ENCODE results near the gene ARFGAP2. TPM values are rescaled to one million over a fixed set of nuclear protein-coding genes. Genes with fewer than 3 reads are reported as not detected.

The ARFGAP2 gene
- total and polyA plus RNA-seq, 2 of the 8 experiments (the other 6 are each of a cell fraction or from before 2014, with no cell fraction given), result 50.2 to 64.0 TPM

GRCh38 chr11:47163898-47164297, 12.8 kb downstream of the ARFGAP2 start:
- whole genome bisulfite sequencing, 2 experiments (ENCODE audit: extremely low coverage in 1 of 2, insufficient coverage in 1 of 2, insufficient read length in 1 of 2, insufficient replicate concordance in 2 of 2, low coverage in 1 of 2, low lambda C conversion rate in 2 of 2, missing lambda C conversion rate in 1 of 2), result 94% methylated on average over 15 of the region's 15 CpGs; no CpG with 5 or more reads in 1 of the 2 experiments
- Histone ChIP-seq H4K91ac (replicated peaks; ENCODE audit: insufficient read length, low read length) (no peak overlapping the region), H2AFZ (ENCODE audit: low read length) (no peak overlapping the region), H3K9me3 (ENCODE audit: insufficient read depth in 2 of 2, low read depth in 1 of 2, low read length in 1 of 2) (no peaks in the 10 kb centered on the region), H3K79me1 (ENCODE audit: low read depth, low read length) (no peaks in the 10 kb centered on the region), H3K4ac (replicated peaks; ENCODE audit: insufficient read length, low read depth, low read length) (no peak overlapping the region), H2BK12ac (ENCODE audit: low read depth, low read length) (no peak overlapping the region), H3K14ac (ENCODE audit: insufficient read length) (no peak overlapping the region), H4K20me1 (replicated peaks in 1 of 2; ENCODE audit: control insufficient read depth in 1 of 2, insufficient read depth in 2 of 2, low read length in 2 of 2) (peaks cover 3 to 10% of the 10 kb centered on the region in 2 experiments), H2BK20ac (ENCODE audit: low read length) (no peak overlapping the region), H3K23me2 (ENCODE audit: low read depth, low read length) (no peaks in the 10 kb centered on the region), H3K18ac (ENCODE audit: extremely low read depth, low read length) (no peak overlapping the region), H4K5ac (ENCODE audit: insufficient read length, low read depth, low read length) (no peak overlapping the region), H2AK5ac (ENCODE audit: low read depth, low read length) (no peak overlapping the region), H3K36me3 (ENCODE audit: control insufficient read depth in 2 of 4, insufficient read depth in 4 of 4, low read length in 3 of 4) (peaks cover 24 to 43% (median 36%) of the 10 kb centered on the region in 4 experiments; a peak in 7 of 8 replicates), H3K9ac (replicated peaks in 1 of 4; ENCODE audit: extremely low read depth in 1 of 4, low read depth in 3 of 4, low read length in 3 of 4) (no peak overlapping the region), H3K27ac (ENCODE audit: low read depth, low read length) (no peak overlapping the region), H4K8ac (ENCODE audit: extremely low read depth, insufficient read depth, low read length) (peak overlapping the region; percentile 68; the same call in 1 of the 2 replicates), H3K27me3 (replicated peaks in 1 of 4; ENCODE audit: control insufficient read depth in 3 of 4, extremely low read depth in 1 of 4, insufficient read depth in 3 of 4, low read length in 3 of 4) (no peaks in the 10 kb centered on the region), H3K4me1 (replicated peaks in 1 of 4; ENCODE audit: control insufficient read depth in 3 of 4, insufficient read depth in 4 of 4, low read length in 3 of 4) (no peaks in the 10 kb centered on the region), H2BK5ac (ENCODE audit: low read depth, low read length) (no peak overlapping the region), H2BK120ac (replicated peaks; ENCODE audit: low read depth, low read length) (no peak overlapping the region), H3K23ac (ENCODE audit: insufficient read length) (no peak overlapping the region), H3K4me2 (ENCODE audit: insufficient read depth in 1 of 2, low read depth in 2 of 2, low read length in 2 of 2) (no peak overlapping the region), H2BK15ac (ENCODE audit: low read length) (no peak overlapping the region), H3K79me2 (ENCODE audit: control insufficient read depth in 1 of 2, insufficient read depth in 2 of 2, low read length in 2 of 2) (no peaks in the 10 kb centered on the region), H3K4me3 (ENCODE audit: extremely low read depth in 1 of 4, insufficient read depth in 2 of 4, low read depth in 3 of 4, low read length in 4 of 4) (no peak overlapping the region), H3K56ac (replicated peaks; ENCODE audit: insufficient read length, low read depth, low read length) (no peak overlapping the region)
- TF ChIP-seq YY1 (IDR thresholded peaks at IDR 0.05; ENCODE audit: low read depth, low read length) (no peak), ATF3 (IDR thresholded peaks at IDR 0.05; ENCODE audit: insufficient read depth, low read depth, low read length) (no peak), POLR2AphosphoS5 (IDR thresholded peaks at IDR 0.05; ENCODE audit: low read depth, low read length) (no peak), KDM1A (IDR thresholded peaks at IDR 0.05; ENCODE audit: borderline replicate concordance, low read length) (no peak), CEBPB (IDR thresholded peaks at IDR 0.05; ENCODE audit: low read depth, low read length) (no peak), EGR1 (IDR thresholded peaks at IDR 0.05; ENCODE audit: borderline replicate concordance, low read depth, low read length) (no peak), BCL11A (IDR thresholded peaks at IDR 0.05; ENCODE audit: low read depth in 2 of 2, low read length in 2 of 2) (no peak), POU5F1 (IDR thresholded peaks at IDR 0.05; ENCODE audit: low read depth, low read length) (no peak), EZH2 (IDR thresholded peaks at IDR 0.05; ENCODE audit: low read depth, low read length, severe bottlenecking) (no peak), ZNF274 (IDR thresholded peaks at IDR 0.05; ENCODE audit: borderline replicate concordance, extremely low read depth, low read length) (no peak), RAD21 (IDR thresholded peaks at IDR 0.05 in 1 of 2, conservative IDR thresholded peaks at IDR 0.05 in 1 of 2; ENCODE audit: low read depth in 2 of 2, low read length in 2 of 2) (no peak), JUN (IDR thresholded peaks at IDR 0.05; ENCODE audit: low read depth, low read length) (no peak), TAF1 (IDR thresholded peaks at IDR 0.05; ENCODE audit: low read depth, low read length) (no peak)
- CTCF ChIA-PET (ENCODE audit: partially characterized antibody), result interaction anchor here (1.0 to 4.2 kb wide), 6 partner anchors 11 to 283 kb away, joined by 3 to 25 read pairs (median 10); no protein-coding TSS in a partner anchor
- DNase-seq (ENCODE audit: low read depth in 1 of 2, low spot score in 2 of 2), result no peak
- no peak for FAIRE-seq
- POLR2A ChIA-PET (ENCODE audit: partially characterized antibody), result interaction anchor here (0.7 to 3.2 kb wide), 8 partner anchors 8 to 247 kb away, joined by 3 to 15 read pairs (median 5); no protein-coding TSS in a partner anchor
